Naive thymus-derived CD4-positive, alpha-beta T cell (primary cell): ENCODE measurements around the gene SPATA16. TPM values are rescaled to one million over a fixed set of nuclear protein-coding genes. Genes with fewer than 3 reads are reported as not detected.

Experiments
- ATAC-seq: fragments of 150-1000 bp; cut with Tn5 transposase; 2 replicates; pipeline ENCODE4 v1.10.0; 2021; ENCODE audit warnings: mild to moderate bottlenecking, moderate library complexity
- CTCF ChIA-PET: fragments of 350-600 bp; sonication (Branson Sonifier 250); formaldehyde crosslinking; loops from one replicate; lab custom pipeline; 2021; ENCODE audit warnings: antibody characterized with exemption; lab: Charles Lee
- POLR2A ChIA-PET: fragments of 350-600 bp; sonication (Branson Sonifier 250); formaldehyde crosslinking; loops from one replicate; lab custom pipeline; 2021; ENCODE audit warnings: antibody characterized with exemption, inconsistent platforms; lab: Charles Lee
- DNase-seq, 9 donors: peaks; one replicate each; pipeline versions ENCODE4 v3.0.0 to v3.0.0-alpha.2; 2020 to 2022; ENCODE audit warnings: mixed read lengths in 1 of 9
- H3K27ac ChIP-seq: one replicate; pipeline ENCODE4 v1.7.0; 2013; ENCODE audit warnings: mild to moderate bottlenecking, low read depth, low read length, moderate library complexity
- H3K27me3 ChIP-seq, 2 donors: one replicate each; pipeline ENCODE4 v1.7.0; 2013; ENCODE audit warnings: low read length in 2 of 2, mild to moderate bottlenecking in 2 of 2, moderate library complexity in 2 of 2; ENCODE audit not compliant: control insufficient read depth in 2 of 2, insufficient read depth in 2 of 2
- H3K36me3 ChIP-seq, 3 experiments: 1 replicate in 2 of 3; 2 replicates in 1 of 3; pipeline ENCODE4 v1.7.0; 2013; ENCODE audit warnings: low read length in 3 of 3, mild to moderate bottlenecking in 3 of 3, moderate library complexity in 1 of 3; ENCODE audit not compliant: insufficient read depth in 3 of 3, control insufficient read depth in 2 of 3
- H3K4me1 ChIP-seq, 2 donors: one replicate each; pipeline ENCODE4 v1.7.0; 2013; ENCODE audit warnings: low read length in 2 of 2, mild to moderate bottlenecking in 2 of 2, moderate library complexity in 1 of 2; ENCODE audit not compliant: control insufficient read depth in 2 of 2, insufficient read depth in 2 of 2
- H3K4me3 ChIP-seq: 2 replicates; pipeline ENCODE4 v1.7.0; 2013; ENCODE audit warnings: mild to moderate bottlenecking, low read length
- H3K9me3 ChIP-seq, 3 experiments: 1 replicate in 2 of 3; 2 replicates in 1 of 3; pipeline ENCODE4 v1.7.0; 2013; ENCODE audit warnings: low read length in 3 of 3; ENCODE audit not compliant: control insufficient read depth in 2 of 3
- H3K27ac Mint-ChIP-seq, 9 donors: one replicate each; pipeline ENCODE4 v1.8.0; 2020 to 2022; ENCODE audit warnings: mixed read lengths in 9 of 9, mild to moderate bottlenecking in 8 of 9, moderate library complexity in 5 of 9, inconsistent platforms in 2 of 9
- H3K27me3 Mint-ChIP-seq, 5 donors: one replicate each; pipeline ENCODE4 v1.8.0; 2021 to 2022; ENCODE audit warnings: mixed read lengths in 5 of 5, mild to moderate bottlenecking in 1 of 5
- H3K36me3 Mint-ChIP-seq, 5 donors: one replicate each; pipeline ENCODE4 v1.8.0; 2020 to 2022; ENCODE audit warnings: mixed read lengths in 5 of 5, mild to moderate bottlenecking in 3 of 5, inconsistent platforms in 1 of 5
- H3K4me1 Mint-ChIP-seq, 7 donors: one replicate each; pipeline ENCODE4 v1.8.0; 2020 to 2022; ENCODE audit warnings: mixed read lengths in 7 of 7, mild to moderate bottlenecking in 3 of 7, inconsistent platforms in 1 of 7
- H3K4me3 Mint-ChIP-seq, 10 donors: one replicate each; pipeline ENCODE4 v1.8.0; 2020 to 2022; ENCODE audit warnings: mild to moderate bottlenecking in 10 of 10, mixed read lengths in 10 of 10, moderate library complexity in 6 of 10, inconsistent platforms in 2 of 10
- H3K9me3 Mint-ChIP-seq, 11 donors: one replicate each; pipeline ENCODE4 v1.8.0; 2020 to 2022; ENCODE audit warnings: mixed read lengths in 11 of 11, mild to moderate bottlenecking in 4 of 11, inconsistent platforms in 1 of 11, moderate library complexity in 1 of 11
- intact Hi-C, 2 donors: fragments of 100-400 bp; cut with micrococcal nuclease; formaldehyde crosslinking; loops; one replicate each; pipeline ENCODE4 v1.15.1; 2023
- polyA plus RNA-seq, 2 donors: library from polyadenylated mRNA; unstranded; fragments of 300-500 nt; fragmentation: Illumina TruSeq; gene quantifications; one replicate each; pipeline ENCODE4 v1.2.3, GENCODE V29; 2021
- total RNA-seq, 6 experiments: library from RNA in 5 of 6; stranded (reverse) in 5 of 6; gene quantifications; 1 replicate in 5 of 6; 2 replicates in 1 of 6; pipeline ENCODE4 v1.2.3 and lab custom pipeline; 2021 to 2026

Gene SPATA16
- total and polyA plus RNA-seq, 7 experiments from 2014 or later: not detected

DNA sequence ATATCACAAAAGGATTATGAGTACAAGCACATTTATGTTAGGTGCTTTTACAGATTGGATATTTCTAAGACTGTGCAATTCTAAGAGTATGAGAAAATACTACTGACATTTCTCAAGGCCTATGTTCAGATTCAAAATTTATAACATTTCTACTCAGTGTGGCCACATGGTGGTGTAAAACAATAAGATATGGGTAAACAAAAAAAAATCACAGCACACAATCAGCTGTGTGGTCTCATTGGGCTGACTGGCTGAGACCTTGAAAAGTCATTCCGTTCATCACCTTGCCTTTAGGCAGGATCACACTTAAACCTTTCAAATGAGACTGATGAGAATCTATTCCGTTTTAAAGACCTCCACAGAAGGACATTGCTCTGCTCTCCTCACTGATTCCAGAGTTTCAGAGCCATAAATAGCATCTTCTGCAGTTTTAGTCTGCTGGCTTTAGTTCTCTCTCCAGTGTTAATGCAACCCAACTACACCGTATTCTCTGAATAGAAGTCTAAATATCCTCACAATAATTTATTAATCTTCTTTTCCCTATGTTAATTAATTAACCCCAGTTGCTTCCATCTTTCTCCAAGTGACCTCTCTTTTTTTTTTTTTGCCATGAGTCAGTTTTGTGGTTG, 158.2 kb downstream of the SPATA16 start:
- Mint-ChIP-seq H3K9me3 (peaks cover 0 to 7% (median 0%) of the 10 kb centered on the region in 11 donors), H3K4me1 (no peaks in the 10 kb centered on the region), H3K4me3 (no peak overlapping the region), H3K36me3 (no peaks in the 10 kb centered on the region), H3K27ac (no peak overlapping the region), H3K27me3 (peaks cover 0 to 8% (median 6%) of the 10 kb centered on the region in 5 donors)
- DNase-seq (no peak), ATAC-seq (no peak)
- Histone ChIP-seq H3K4me3 (no peak overlapping the region), H3K4me1 (no peaks in the 10 kb centered on the region), H3K27ac (no peak overlapping the region), H3K9me3 (no peaks in the 10 kb centered on the region), H3K27me3 (no peaks in the 10 kb centered on the region), H3K36me3 (no peaks in the 10 kb centered on the region)
- intact Hi-C loops: no loop called here
- ChIA-PET POLR2A (no interaction called here), CTCF (no interaction called here)

DNA sequence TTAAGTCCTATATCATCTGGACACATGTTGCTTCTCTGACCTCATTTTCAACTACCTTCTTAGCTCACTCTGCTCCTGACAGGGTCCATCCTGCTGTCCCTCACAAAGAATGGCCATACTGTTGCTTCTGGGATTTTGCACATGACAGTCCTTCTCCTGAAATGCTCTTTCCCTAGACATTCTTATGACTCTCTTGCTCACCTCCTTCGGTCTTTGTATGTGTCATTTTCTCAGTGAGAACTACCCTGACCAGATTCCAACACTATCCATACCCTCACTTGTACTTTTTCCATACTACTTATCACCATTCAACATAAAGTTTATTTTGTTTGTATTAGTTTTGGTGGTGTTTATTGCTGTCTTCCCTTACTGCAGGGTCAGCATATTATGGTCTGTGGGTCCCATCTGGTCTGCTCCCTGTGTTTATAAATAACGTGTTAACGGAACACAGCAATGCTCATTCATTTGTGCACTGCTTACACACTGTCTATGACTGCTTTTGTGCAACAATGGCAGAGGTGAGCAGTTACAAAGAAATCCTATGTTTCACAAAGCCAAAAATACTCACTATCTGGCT, 159.5 kb downstream of the SPATA16 start:
- Histone ChIP-seq H3K36me3 (no peaks in the 10 kb centered on the region), H3K27me3 (no peaks in the 10 kb centered on the region), H3K4me3 (no peak overlapping the region), H3K4me1 (no peaks in the 10 kb centered on the region), H3K27ac (no peak overlapping the region), H3K9me3 (no peaks in the 10 kb centered on the region)
- Mint-ChIP-seq H3K27ac (no peak overlapping the region), H3K36me3 (no peaks in the 10 kb centered on the region), H3K4me3 (no peak overlapping the region), H3K9me3 (peaks cover 0 to 7% (median 0%) of the 10 kb centered on the region in 11 donors), H3K4me1 (no peaks in the 10 kb centered on the region), H3K27me3 (peaks cover 0 to 8% (median 5%) of the 10 kb centered on the region in 5 donors)
- DNase-seq (no peak), ATAC-seq (no peak)
- ChIA-PET CTCF (no interaction called here), POLR2A (no interaction called here)
- intact Hi-C loops: no loop called here

DNA sequence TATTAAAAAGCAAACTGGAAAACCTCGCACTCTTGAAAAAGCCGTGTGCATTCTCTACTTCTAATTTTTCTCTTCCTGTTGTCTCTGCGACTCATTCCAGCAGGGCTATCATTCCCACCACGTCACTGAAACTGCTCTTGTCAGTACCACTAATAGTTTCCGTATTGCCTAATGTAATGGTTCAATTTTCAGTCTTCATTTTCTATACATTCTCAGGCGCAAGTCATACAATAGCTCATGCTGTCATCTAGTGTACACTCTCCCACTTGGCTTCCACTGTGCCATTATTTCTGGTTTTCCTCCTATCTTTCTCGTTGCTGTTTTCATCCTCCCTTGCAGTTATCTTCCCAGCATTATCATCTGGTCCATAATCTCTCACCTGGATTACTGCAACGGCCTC, 160.2 kb downstream of the SPATA16 start:
- Mint-ChIP-seq H3K9me3 (peaks cover 0 to 7% (median 0%) of the 10 kb centered on the region in 11 donors), H3K36me3 (no peaks in the 10 kb centered on the region)
- POLR2A ChIA-PET: no interaction called here

DNA sequence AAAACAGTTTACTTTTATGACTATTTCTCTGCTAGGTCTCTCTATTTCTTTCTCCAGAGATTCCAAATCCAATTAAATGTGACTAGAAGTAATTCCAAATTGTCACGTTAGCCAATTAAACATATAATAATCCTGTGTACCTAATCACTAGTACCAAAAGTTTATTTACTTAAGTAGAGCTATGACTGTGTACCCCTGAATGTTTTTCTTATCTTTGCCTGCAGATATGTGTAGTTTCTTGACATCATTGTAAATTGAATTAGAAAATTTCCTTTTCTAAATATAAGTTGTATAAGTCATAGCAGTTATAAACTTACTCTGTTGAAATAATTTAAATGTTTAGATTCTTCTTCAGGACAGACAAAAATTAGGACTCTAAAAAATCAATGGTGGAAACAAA, 163.3 kb downstream of the SPATA16 start:
- H3K4me1 Mint-ChIP-seq: no peaks in the 10 kb centered on the region
- DNase-seq: no peak
- H3K9me3 Mint-ChIP-seq: peaks cover 0 to 8% (median 0%) of the 10 kb centered on the region in 11 donors
- Histone ChIP-seq H3K36me3 (no peaks in the 10 kb centered on the region), H3K27me3 (no peaks in the 10 kb centered on the region), H3K27ac (no peak overlapping the region), H3K4me1 (no peaks in the 10 kb centered on the region), H3K9me3 (no peaks in the 10 kb centered on the region), H3K4me3 (no peak overlapping the region)
- intact Hi-C loops: no loop called here
- no peak overlapping the region for H3K27ac Mint-ChIP-seq
- no peak for ATAC-seq
- POLR2A ChIA-PET: no interaction called here
- no peak overlapping the region for H3K4me3 Mint-ChIP-seq
- H3K36me3 Mint-ChIP-seq: no peaks in the 10 kb centered on the region
- H3K27me3 Mint-ChIP-seq: no peaks in the 10 kb centered on the region
- CTCF ChIA-PET: no interaction called here

More for the DNA sequence above, 160.2 kb downstream of the SPATA16 start:
- Histone ChIP-seq H3K27me3 (no peaks in the 10 kb centered on the region), H3K27ac (no peak overlapping the region), H3K9me3 (no peaks in the 10 kb centered on the region), H3K36me3 (no peaks in the 10 kb centered on the region), H3K4me3 (no peak overlapping the region), H3K4me1 (no peaks in the 10 kb centered on the region)
- DNase-seq (no peak), ATAC-seq (no peak)
- H3K4me3 Mint-ChIP-seq: no peak overlapping the region
- H3K27ac Mint-ChIP-seq: no peak overlapping the region
- CTCF ChIA-PET: no interaction called here
- H3K4me1 Mint-ChIP-seq: no peaks in the 10 kb centered on the region
- intact Hi-C loops: no loop called here
- H3K27me3 Mint-ChIP-seq: peaks cover 0 to 6% (median 0%) of the 10 kb centered on the region in 5 donors

DNA sequence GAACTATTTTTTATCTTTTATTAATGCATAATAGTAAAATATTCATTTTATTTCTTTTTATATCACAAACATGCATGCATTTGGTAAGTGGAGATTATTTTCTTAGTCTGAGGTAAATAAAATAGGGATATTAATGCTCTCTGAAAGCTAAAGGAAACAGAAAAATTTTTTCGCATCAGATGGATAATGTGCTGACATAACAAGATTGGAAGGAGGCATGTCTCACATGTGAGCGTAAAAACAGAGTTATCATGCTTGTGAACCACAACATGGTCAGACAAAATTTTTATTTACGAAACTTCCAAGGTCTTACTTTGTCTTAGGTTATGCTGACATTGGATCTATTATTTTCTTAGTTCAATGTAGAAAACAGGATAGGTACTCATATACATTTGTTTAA, 166.1 kb downstream of the SPATA16 start:
- no peak overlapping the region for H3K4me3 Mint-ChIP-seq
- peaks cover 0 to 9% (median 0%) of the 10 kb centered on the region in 11 donors for H3K9me3 Mint-ChIP-seq
- DNase-seq: no peak
- Histone ChIP-seq H3K27me3 (no peaks in the 10 kb centered on the region), H3K9me3 (no peaks in the 10 kb centered on the region), H3K4me1 (no peaks in the 10 kb centered on the region), H3K4me3 (no peak overlapping the region), H3K36me3 (no peaks in the 10 kb centered on the region), H3K27ac (no peak overlapping the region)
- no peaks in the 10 kb centered on the region for H3K27me3 Mint-ChIP-seq
- no peaks in the 10 kb centered on the region for H3K4me1 Mint-ChIP-seq
- CTCF ChIA-PET: no interaction called here
- no peak overlapping the region for H3K27ac Mint-ChIP-seq
- POLR2A ChIA-PET: no interaction called here
- H3K36me3 Mint-ChIP-seq: no peaks in the 10 kb centered on the region
- intact Hi-C loops: no loop called here
- ATAC-seq: no peak

DNA sequence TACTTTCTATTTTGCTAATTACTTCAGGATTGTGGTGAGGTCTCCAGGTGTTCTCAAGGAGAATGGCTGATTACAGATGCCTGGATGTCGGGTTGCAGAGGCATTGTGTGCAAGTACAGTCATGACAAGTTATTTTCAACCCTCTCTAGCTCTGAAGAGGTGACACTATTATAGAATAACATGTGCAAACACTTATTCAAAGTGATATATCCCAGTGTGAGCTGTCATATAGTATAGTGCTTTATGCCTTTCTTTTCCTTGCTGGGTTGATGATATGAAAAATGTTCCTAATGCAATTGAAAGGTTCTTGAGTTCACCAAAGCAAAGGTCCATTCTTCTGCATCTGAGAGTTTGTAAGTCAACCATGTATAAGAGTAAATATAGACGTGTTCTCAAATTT, 167.2 kb downstream of the SPATA16 start:
- H3K4me3 Mint-ChIP-seq: no peak overlapping the region
- no peak overlapping the region for H3K4me3 ChIP-seq
- DNase-seq: no peak
- ChIA-PET CTCF (interaction anchor here (0.6 kb wide), 1 partner anchor 96 kb away, joined by 3 read pairs; no protein-coding TSS in a partner anchor), POLR2A (no interaction called here)
- peaks cover 0 to 9% (median 0%) of the 10 kb centered on the region in 11 donors for H3K9me3 Mint-ChIP-seq
- H3K27ac Mint-ChIP-seq: no peak overlapping the region
- no peaks in the 10 kb centered on the region for H3K9me3 ChIP-seq
- H3K36me3 ChIP-seq: no peaks in the 10 kb centered on the region
- H3K4me1 ChIP-seq: no peaks in the 10 kb centered on the region
- H3K27ac ChIP-seq: no peak overlapping the region
- H3K4me1 Mint-ChIP-seq: no peaks in the 10 kb centered on the region
- no peak for ATAC-seq
- H3K27me3 ChIP-seq: no peaks in the 10 kb centered on the region
- intact Hi-C loops: no loop called here
- no peaks in the 10 kb centered on the region for H3K36me3 Mint-ChIP-seq
- no peaks in the 10 kb centered on the region for H3K27me3 Mint-ChIP-seq

DNA sequence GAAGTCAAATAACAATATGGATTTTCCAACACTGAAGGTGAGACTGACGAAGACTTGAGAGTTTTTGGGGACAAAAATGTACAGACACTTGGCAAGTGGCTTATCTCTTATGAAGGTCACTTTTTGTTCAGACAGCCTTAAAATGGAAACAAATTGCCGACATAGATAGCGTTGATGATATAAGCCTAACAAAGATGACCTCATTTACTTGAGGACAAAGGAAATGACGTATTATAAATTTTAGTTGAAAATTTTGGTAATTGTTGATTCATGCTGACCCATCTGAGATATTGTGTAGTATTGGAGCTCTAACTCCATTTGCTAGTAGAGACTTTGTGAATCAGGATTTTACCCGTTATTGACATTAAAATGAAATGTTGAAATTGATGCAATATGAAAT, 168.3 kb downstream of the SPATA16 start:
- no peaks in the 10 kb centered on the region for H3K27me3 Mint-ChIP-seq

More for the DNA sequence above, 168.3 kb downstream of the SPATA16 start:
- Histone ChIP-seq H3K9me3 (no peaks in the 10 kb centered on the region), H3K27ac (no peak overlapping the region), H3K36me3 (no peaks in the 10 kb centered on the region), H3K4me3 (no peak overlapping the region), H3K4me1 (no peaks in the 10 kb centered on the region), H3K27me3 (no peaks in the 10 kb centered on the region)
- intact Hi-C loops: no loop called here
- H3K36me3 Mint-ChIP-seq: no peaks in the 10 kb centered on the region
- no peak overlapping the region for H3K27ac Mint-ChIP-seq
- CTCF ChIA-PET: no interaction called here
- ATAC-seq (no peak), DNase-seq (no peak)
- H3K4me1 Mint-ChIP-seq: no peaks in the 10 kb centered on the region
- H3K4me3 Mint-ChIP-seq: no peak overlapping the region
- POLR2A ChIA-PET: no interaction called here
- H3K9me3 Mint-ChIP-seq: peaks cover 0 to 9% (median 0%) of the 10 kb centered on the region in 11 donors
